IPS-NIHi11 (cell line): ENCODE data around the gene C14orf180.
"Not testable (repeated sequence)": the region's sequence is repeated elsewhere in the genome, so short reads cannot be mapped to it uniquely, and the experiment has no call there.

Source experiments
- DNase-seq: peaks from one replicate; pipeline ENCODE4 v3.0.0; 2012; ENCODE audit warnings: mixed read lengths, low spot score

C14orf180 gene

GRCh38 chr14:104611881-104612280 is 32.3 kb downstream of the C14orf180 start:
- no peak for DNase-seq

DNA sequence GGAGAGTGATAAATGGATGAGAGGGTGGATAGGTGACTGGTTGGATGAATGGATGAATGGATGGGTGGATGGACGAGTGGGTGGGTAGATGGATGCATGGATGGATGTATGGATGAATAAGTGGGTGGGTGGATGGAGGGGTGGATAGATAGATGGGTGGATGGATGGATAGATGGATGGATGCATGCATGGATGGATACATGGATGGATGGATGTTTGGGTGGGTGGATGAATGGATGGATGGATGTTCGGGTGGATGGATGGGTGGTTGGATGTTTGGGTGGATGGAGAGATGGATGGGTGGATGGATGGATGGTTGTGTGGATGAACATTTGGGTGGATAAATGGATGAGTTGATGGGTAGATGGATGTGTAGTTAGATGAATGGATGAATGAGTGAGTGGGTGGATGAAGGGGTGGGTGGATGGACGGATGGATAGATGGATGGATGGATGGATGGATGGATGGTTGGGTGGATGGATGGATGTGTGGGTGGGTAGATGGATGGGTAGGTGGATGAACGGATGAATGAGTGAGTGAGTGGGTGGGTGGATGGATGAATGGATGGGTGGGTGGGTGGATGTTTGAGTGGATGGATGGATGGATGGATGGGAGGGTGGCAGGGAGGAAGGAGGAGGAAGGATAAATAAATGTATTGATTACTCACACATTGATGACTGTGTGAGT is 34.7 kb downstream of the C14orf180 start:
- no peak for DNase-seq

GRCh38 chr14:104624939-104625338 is 45.4 kb downstream of the C14orf180 start:
- no peak for DNase-seq

DNA sequence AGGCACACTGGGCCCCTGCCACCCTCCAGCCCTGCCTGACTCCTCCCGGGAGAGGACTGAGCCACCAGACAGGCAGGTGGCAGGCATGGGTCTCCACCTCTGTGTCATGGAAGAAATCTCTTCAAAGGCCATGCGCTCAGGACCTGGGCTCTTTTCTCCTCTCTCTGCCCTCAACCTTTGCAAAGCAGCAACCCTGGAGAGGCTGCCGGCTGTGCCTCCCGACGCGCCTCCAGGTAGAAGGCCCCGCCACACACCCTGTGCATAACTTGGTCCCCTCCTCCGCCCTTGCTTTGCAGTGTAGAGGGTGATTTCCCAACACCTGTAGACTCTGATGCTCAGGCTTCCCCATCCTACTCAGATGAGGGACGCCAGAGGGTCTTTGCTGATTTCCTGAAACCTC is 53.2 kb downstream of the C14orf180 start:
- no peak for DNase-seq

- DNase-seq = no peak
Observed at GRCh38 chr14:104633276-104634137, 53.9 kb downstream of the C14orf180 start.

DNA sequence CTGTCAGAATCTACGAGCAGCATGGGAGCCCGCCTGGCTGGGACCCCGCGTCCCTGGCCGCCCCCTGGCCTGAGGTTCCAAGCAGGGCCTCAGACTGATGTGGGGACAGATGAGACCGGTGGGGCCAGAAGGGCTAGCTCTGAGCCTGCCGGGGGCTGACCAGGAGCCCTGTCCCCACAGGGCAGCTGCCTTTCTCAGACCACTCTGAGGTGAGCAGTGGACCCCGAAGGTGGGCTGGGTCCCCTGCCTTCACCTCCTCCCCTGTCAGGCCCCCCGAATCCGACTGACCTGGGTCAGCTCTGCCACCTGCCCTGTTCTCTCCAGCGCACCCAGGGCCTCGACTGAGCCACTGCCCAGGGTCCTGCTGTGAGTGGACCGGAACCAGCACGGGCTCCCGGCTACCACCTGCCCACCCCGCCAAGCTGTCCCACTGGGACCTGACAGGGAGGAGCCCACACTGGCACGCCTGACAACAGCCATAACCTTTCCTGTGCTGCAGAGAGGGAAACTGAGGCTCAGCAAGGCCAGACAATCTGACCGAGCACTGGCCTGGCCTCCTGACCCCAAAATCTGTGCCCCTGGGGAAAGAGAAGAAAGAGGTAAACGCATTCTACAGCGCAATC is 54.7 kb downstream of the C14orf180 start:
- no peak for DNase-seq

- no peak for DNase-seq
Observed at GRCh38 chr14:104634886-104635570, 55.5 kb downstream of the C14orf180 start.

GRCh38 chr14:104635717-104636116 is 56.2 kb downstream of the C14orf180 start:
- DNase-seq = no peak

GRCh38 chr14:104636131-104636530 is 56.6 kb downstream of the C14orf180 start:
- no peak for DNase-seq

GRCh38 chr14:104636846-104637545 is 57.4 kb downstream of the C14orf180 start:
- not testable (repeated sequence) for DNase-seq

- no peak for DNase-seq
Observed at GRCh38 chr14:104637546-104638003, 58.0 kb downstream of the C14orf180 start.

GRCh38 chr14:104638190-104638589 is 58.6 kb downstream of the C14orf180 start:
- DNase-seq = no peak

- no peak for DNase-seq
Observed at GRCh38 chr14:104638927-104639450, 59.4 kb downstream of the C14orf180 start.

GRCh38 chr14:104639471-104639870 is 59.9 kb downstream of the C14orf180 start:
- DNase-seq = no peak
